ENCODE results near the gene TLR8. TPM values are rescaled to one million over a fixed set of nuclear protein-coding genes. Genes with fewer than 3 reads are reported as not detected.

The TLR8 gene
- not detected in 2 replicates for total RNA-seq (2014; rRNA removed; shearing (Covaris generic))

- no peak for DNase-seq (ENCODE audit: low read depth)
Measured at GRCh38 chrX:12906046-12906761, at the start of gene TLR8. TLR8 (plus strand) TSS chrX:12906620; CDS start chrX:12906707, 87 bp downstream.

- DNase-seq (ENCODE audit: low read depth): no peak
Measured at GRCh38 chrX:12865359-12865758, 41.1 kb upstream of the TLR8 start.

- no peak for DNase-seq (ENCODE audit: low read depth)
Measured at GRCh38 chrX:12866451-12867377, 39.7 kb upstream of the TLR8 start, which contains the start of gene TLR7. TLR7 (plus strand) TSS chrX:12867072; CDS start chrX:12867579, 507 bp downstream.

- no peak for DNase-seq (ENCODE audit: low read depth)
Measured at GRCh38 chrX:12867685-12868084, 38.7 kb upstream of the TLR8 start.

GRCh38 chrX:12868747-12869146 lies 37.7 kb upstream of the TLR8 start:
- DNase-seq (ENCODE audit: low read depth): no peak

GRCh38 chrX:12871257-12871656 lies 35.2 kb upstream of the TLR8 start:
- no peak for DNase-seq (ENCODE audit: low read depth)

- no peak for DNase-seq (ENCODE audit: low read depth)
Measured at GRCh38 chrX:12872741-12873140, 33.7 kb upstream of the TLR8 start.

GRCh38 chrX:12874581-12874980 lies 31.8 kb upstream of the TLR8 start:
- no peak for DNase-seq (ENCODE audit: low read depth)

GRCh38 chrX:12877386-12877785 lies 29.0 kb upstream of the TLR8 start:
- DNase-seq (ENCODE audit: low read depth): no peak

- DNase-seq (ENCODE audit: low read depth): peak; percentile 80
Measured at GRCh38 chrX:12878536-12878935, 27.9 kb upstream of the TLR8 start.

GRCh38 chrX:12881914-12882313 lies 24.5 kb upstream of the TLR8 start:
- DNase-seq (ENCODE audit: low read depth): no peak

GRCh38 chrX:12885508-12885907 lies 20.9 kb upstream of the TLR8 start:
- DNase-seq (ENCODE audit: low read depth): no peak

GRCh38 chrX:12886545-12886944 lies 19.9 kb upstream of the TLR8 start:
- DNase-seq (ENCODE audit: low read depth): no peak

GRCh38 chrX:12887141-12887540 lies 19.3 kb upstream of the TLR8 start:
- no peak for DNase-seq (ENCODE audit: low read depth)

GRCh38 chrX:12887767-12888166 lies 18.7 kb upstream of the TLR8 start:
- DNase-seq (ENCODE audit: low read depth): no peak

GRCh38 chrX:12890467-12890866 lies 16.0 kb upstream of the TLR8 start:
- no peak for DNase-seq (ENCODE audit: low read depth)

GRCh38 chrX:12891171-12891570 lies 15.2 kb upstream of the TLR8 start:
- no peak for DNase-seq (ENCODE audit: low read depth)

- DNase-seq (ENCODE audit: low read depth): no peak
Measured at GRCh38 chrX:12891915-12892506, 14.4 kb upstream of the TLR8 start.

GRCh38 chrX:12892716-12893115 lies 13.7 kb upstream of the TLR8 start:
- DNase-seq (ENCODE audit: low read depth): no peak

GRCh38 chrX:12894074-12895030 lies 12.1 kb upstream of the TLR8 start:
- DNase-seq (ENCODE audit: low read depth): peak; percentile 48

- no peak for DNase-seq (ENCODE audit: low read depth)
Measured at GRCh38 chrX:12895866-12896265, 10.6 kb upstream of the TLR8 start.
